T-cell (primary cell): Measurements from ENCODE around the gene CEACAM4. TPM values are rescaled to one million over a fixed set of nuclear protein-coding genes. Genes with fewer than 3 reads are reported as not detected.
"Not testable (repeated sequence)": the region's sequence is repeated elsewhere in the genome, so short reads cannot be mapped to it uniquely, and the experiment has no call there.

ENCODE experiments used
- ATAC-seq, 4 experiments: fragments of 200-7000 bp in 3 of 4; fragments of 150-1000 bp in 1 of 4; cut with Tn5 transposase; replicated peaks in 1 of 4; 1 replicate in 3 of 4; 2 replicates in 1 of 4; pipeline ENCODE4 v1.10.0; 2021; ENCODE audit warnings: moderate library complexity in 3 of 4, mild to moderate bottlenecking in 2 of 4, moderate number of reproducible peaks in 1 of 4
- CTCF ChIA-PET, 2 donors: fragments of 300-600 bp; sonication (Branson Sonifier 250); formaldehyde crosslinking; loops; one replicate each; lab custom pipeline; 2022; ENCODE audit warnings: antibody characterized with exemption in 2 of 2; lab: Charles Lee
- POLR2A ChIA-PET, 2 donors: fragments of 300-600 bp; sonication (Branson Sonifier 250); formaldehyde crosslinking; loops; one replicate each; lab custom pipeline; 2022; ENCODE audit warnings: antibody characterized with exemption in 2 of 2; lab: Charles Lee
- DNase-seq, 35 experiments: peaks; one replicate each; pipeline versions ENCODE4 v3.0.0 to v3.0.0-alpha.2; 2013 to 2023
- H3K27ac ChIP-seq: one replicate; pipeline ENCODE4 v1.5.1; 2013; ENCODE audit warnings: low read length
- H3K27me3 ChIP-seq, 2 experiments: replicated peaks in 1 of 2; 1 replicate in 1 of 2; 2 replicates in 1 of 2; pipeline versions ENCODE4 v1.6.1 to v1.7.0; 2013; ENCODE audit warnings: low read length in 1 of 2, mixed read lengths in 1 of 2; ENCODE audit not compliant: control insufficient read depth in 2 of 2, insufficient read depth in 2 of 2; ENCODE audit errors: extremely low read depth in 1 of 2
- H3K36me3 ChIP-seq, 2 donors: 1 replicate in 1 of 2; 2 replicates in 1 of 2; pipeline versions ENCODE4 v1.6.1 to v1.7.0; 2013; ENCODE audit warnings: low read length in 1 of 2; ENCODE audit not compliant: control insufficient read depth in 2 of 2, insufficient read depth in 1 of 2; ENCODE audit errors: extremely low read depth in 1 of 2
- H3K4me1 ChIP-seq, 2 experiments: 1 replicate in 1 of 2; 2 replicates in 1 of 2; pipeline versions ENCODE4 v1.6.1 to v1.7.0; 2013; ENCODE audit warnings: low read length in 2 of 2, mixed read lengths in 1 of 2; ENCODE audit not compliant: insufficient read depth in 2 of 2, control insufficient read depth in 1 of 2; ENCODE audit errors: extremely low read depth in 1 of 2
- H3K4me3 ChIP-seq, 2 donors: 1 replicate in 1 of 2; 2 replicates in 1 of 2; pipeline versions ENCODE4 v1.5.1 to v1.7.0; 2013; ENCODE audit warnings: mild to moderate bottlenecking in 2 of 2, low read length in 1 of 2, moderate library complexity in 1 of 2; ENCODE audit not compliant: control insufficient read depth in 1 of 2; ENCODE audit errors: extremely low read depth in 1 of 2
- H3K9me3 ChIP-seq: 2 replicates; pipeline ENCODE4 v1.7.0; 2013
- H3K27ac Mint-ChIP-seq, 2 donors: one replicate each; pipeline ENCODE4 v1.8.0; 2020 to 2021; ENCODE audit warnings: mild to moderate bottlenecking in 2 of 2, mixed read lengths in 2 of 2
- H3K27me3 Mint-ChIP-seq, 2 donors: one replicate each; pipeline ENCODE4 v1.8.0; 2021 to 2022; ENCODE audit warnings: mixed read lengths in 2 of 2
- H3K36me3 Mint-ChIP-seq: one replicate; pipeline ENCODE4 v1.8.0; 2021; ENCODE audit warnings: mixed read lengths
- H3K4me1 Mint-ChIP-seq, 3 donors: one replicate each; pipeline ENCODE4 v1.8.0; 2020 to 2022; ENCODE audit warnings: mixed read lengths in 3 of 3, mild to moderate bottlenecking in 1 of 3
- H3K4me3 Mint-ChIP-seq, 3 donors: one replicate each; pipeline ENCODE4 v1.8.0; 2020 to 2022; ENCODE audit warnings: mild to moderate bottlenecking in 3 of 3, mixed read lengths in 3 of 3, moderate library complexity in 3 of 3
- H3K9me3 Mint-ChIP-seq, 3 donors: one replicate each; pipeline ENCODE4 v1.8.0; 2020 to 2022; ENCODE audit warnings: mixed read lengths in 3 of 3
- WGBS: methylation state at CpG from one replicate; pipeline ENCODE4 v1.1.5; 2013; ENCODE audit warnings: missing lambda C conversion rate; ENCODE audit not compliant: insufficient coverage; 5-methylcytosine and 5-hydroxymethylcytosine counted together
- total RNA-seq, 35 experiments: library from RNA in 6 of 35; stranded (reverse) in 6 of 35; fragments of 120-200 nt in 1 of 35; gene quantifications; one replicate each; pipeline versions ENCODE4 v1.2.1 to v1.2.4 and lab custom pipeline; 2013 to 2026

Gene CEACAM4
- total RNA-seq, 5 donors from 2014 or later (not counting 1 experiment from before 2014, with no cell fraction given) = 0.46 to 1.0 (median 0.68) TPM; not detected in 1

- Histone ChIP-seq H3K27me3 (no peaks in the 10 kb centered on the region), H3K36me3 (peaks cover 22 to 64% of the 10 kb centered on the region in 2 donors), H3K4me3 (no peak overlapping the region), H3K27ac (no peak overlapping the region), H3K4me1 (no peaks in the 10 kb centered on the region), H3K9me3 (no peaks in the 10 kb centered on the region)
- Mint-ChIP-seq H3K27ac (no peak overlapping the region), H3K36me3 (peaks cover 59% of the 10 kb centered on the region), H3K9me3 (peaks cover 4 to 14% (median 10%) of the 10 kb centered on the region in 3 donors), H3K4me1 (peaks cover 0 to 6% (median 0%) of the 10 kb centered on the region in 3 donors), H3K27me3 (no peaks in the 10 kb centered on the region), H3K4me3 (no peak overlapping the region)
- ChIA-PET CTCF (no interaction called here), POLR2A (no interaction called here)
- DNase-seq (no peak), ATAC-seq (no peak)
- 82% methylated on average over 1 of the region's 1 CpG for WGBS
Measured at GRCh38 chr19:41584931-41585330, 41.9 kb downstream of the CEACAM4 start.

GRCh38 chr19:41584260-41584810 is 42.5 kb downstream of the CEACAM4 start:
- ChIA-PET POLR2A (no interaction called here), CTCF (no interaction called here)
- no peak overlapping the region for H3K27ac ChIP-seq
- WGBS = 97% methylated on average over 5 of the region's 6 CpGs
- no peaks in the 10 kb centered on the region for H3K27me3 ChIP-seq
- Mint-ChIP-seq H3K4me3 (no peak overlapping the region), H3K27ac (no peak overlapping the region), H3K4me1 (peaks cover 0 to under 1% (median 0%) of the 10 kb centered on the region in 3 donors), H3K27me3 (no peaks in the 10 kb centered on the region), H3K9me3 (peaks cover 4 to 14% (median 10%) of the 10 kb centered on the region in 3 donors), H3K36me3 (peaks cover 65% of the 10 kb centered on the region)
- ATAC-seq (no peak), DNase-seq (no peak)
- no peaks in the 10 kb centered on the region for H3K9me3 ChIP-seq
- peaks cover 24 to 70% of the 10 kb centered on the region in 2 donors for H3K36me3 ChIP-seq
- H3K4me1 ChIP-seq = no peaks in the 10 kb centered on the region
- H3K4me3 ChIP-seq = no peak overlapping the region

- H3K4me3 ChIP-seq, H3K9me3 ChIP-seq, ATAC-seq, POLR2A ChIA-PET, H3K4me1 ChIP-seq, H3K27me3 ChIP-seq, DNase-seq, H3K27ac Mint-ChIP-seq, H3K4me1 Mint-ChIP-seq, H3K27me3 Mint-ChIP-seq, H3K27ac ChIP-seq, CTCF ChIA-PET: not testable (repeated sequence)
- H3K4me3 Mint-ChIP-seq = peak overlapping the region in 1 of 3 donors; percentile 22
- H3K36me3 ChIP-seq = peaks cover 29 to 87% of the 10 kb centered on the region in 2 donors
- peaks cover 4 to 14% (median 10%) of the 10 kb centered on the region in 3 donors for H3K9me3 Mint-ChIP-seq
- 100% methylated on average over 1 of the region's 1 CpG for WGBS
- peaks cover 70% of the 10 kb centered on the region for H3K36me3 Mint-ChIP-seq
Measured at GRCh38 chr19:41582577-41583182, 44.2 kb downstream of the CEACAM4 start.

- H3K36me3 ChIP-seq = peaks cover 25 to 86% of the 10 kb centered on the region in 2 donors
Measured at GRCh38 chr19:41581068-41581467, 45.8 kb downstream of the CEACAM4 start.

GRCh38 chr19:41578886-41579285 is 48.0 kb downstream of the CEACAM4 start:
- ChIA-PET POLR2A (interaction anchor here in 1 of 2 donors (0.6 kb wide), 1 partner anchor 194 kb away, joined by 8 read pairs; no protein-coding TSS in a partner anchor), CTCF (no interaction called here)
- Mint-ChIP-seq H3K27me3 (no peaks in the 10 kb centered on the region), H3K4me1 (peaks cover 26 to 35% (median 27%) of the 10 kb centered on the region in 3 donors), H3K27ac (no peak overlapping the region), H3K4me3 (no peak overlapping the region), H3K9me3 (peaks cover 4 to 14% (median 10%) of the 10 kb centered on the region in 3 donors), H3K36me3 (peaks cover 59% of the 10 kb centered on the region)
- WGBS = no CpG with 5 or more reads among the region's 2 CpGs
- ATAC-seq = no peak
- H3K4me1 ChIP-seq = peaks cover 0 to 21% of the 10 kb centered on the region in 2 experiments
- H3K9me3 ChIP-seq = no peaks in the 10 kb centered on the region
- no peak for DNase-seq
- H3K27ac ChIP-seq = no peak overlapping the region
- no peaks in the 10 kb centered on the region for H3K27me3 ChIP-seq
- H3K36me3 ChIP-seq = peaks cover 18 to 64% of the 10 kb centered on the region in 2 donors
- H3K4me3 ChIP-seq = no peak overlapping the region

More at GRCh38 chr19:41581068-41581467, 45.8 kb downstream of the CEACAM4 start:
- H3K27ac Mint-ChIP-seq, H3K9me3 ChIP-seq, H3K27me3 ChIP-seq, H3K27ac ChIP-seq, H3K27me3 Mint-ChIP-seq, CTCF ChIA-PET, H3K4me3 ChIP-seq, POLR2A ChIA-PET, H3K4me3 Mint-ChIP-seq, ATAC-seq, DNase-seq: not testable (repeated sequence)
- peaks cover 4 to 14% (median 10%) of the 10 kb centered on the region in 3 donors for H3K9me3 Mint-ChIP-seq
- no CpG with 5 or more reads among the region's 4 CpGs for WGBS
- peaks cover 0 to 12% of the 10 kb centered on the region in 2 experiments for H3K4me1 ChIP-seq
- peaks cover 15 to 22% (median 16%) of the 10 kb centered on the region in 3 donors for H3K4me1 Mint-ChIP-seq
- peaks cover 76% of the 10 kb centered on the region for H3K36me3 Mint-ChIP-seq

- no peak overlapping the region for H3K27ac Mint-ChIP-seq
- WGBS = 93% methylated on average over 2 of the region's 2 CpGs
Measured at GRCh38 chr19:41577833-41578232, 49.0 kb downstream of the CEACAM4 start.

More at GRCh38 chr19:41577833-41578232, 49.0 kb downstream of the CEACAM4 start:
- H3K27me3 ChIP-seq = no peaks in the 10 kb centered on the region
- peaks cover 56% of the 10 kb centered on the region for H3K36me3 Mint-ChIP-seq
- ChIA-PET CTCF (interaction anchor here in 1 of 2 donors (0.6 kb wide), 1 partner anchor 610 kb away, joined by 3 read pairs; no protein-coding TSS in a partner anchor), POLR2A (interaction anchor here (0.6 kb wide), 2 partner anchors 10 to 254 kb away, joined by 4 to 7 read pairs; no protein-coding TSS in a partner anchor)
- H3K9me3 Mint-ChIP-seq = peaks cover 4 to 12% (median 6%) of the 10 kb centered on the region in 3 donors
- DNase-seq (no peak), ATAC-seq (no peak)
- H3K4me3 ChIP-seq = no peak overlapping the region
- no peaks in the 10 kb centered on the region for H3K27me3 Mint-ChIP-seq
- H3K9me3 ChIP-seq = no peaks in the 10 kb centered on the region
- no peak overlapping the region for H3K27ac ChIP-seq
- peaks cover 0 to 21% of the 10 kb centered on the region in 2 experiments for H3K4me1 ChIP-seq
- H3K4me1 Mint-ChIP-seq = peaks cover 27 to 35% (median 28%) of the 10 kb centered on the region in 3 donors
- no peak overlapping the region for H3K4me3 Mint-ChIP-seq
- H3K36me3 ChIP-seq = peaks cover 23 to 56% of the 10 kb centered on the region in 2 donors
